H1 (cell line): Measurements from ENCODE around the gene DAPK1. TPM values are rescaled to one million over a fixed set of nuclear protein-coding genes. Genes with fewer than 3 reads are reported as not detected.

Source experiments
- FOSL1 ChIP-seq: IDR thresholded peaks from 2 replicates; pipeline ENCODE4 v1.6.1; 2011; ENCODE audit warnings: mild to moderate bottlenecking, low read depth, low read length, moderate library complexity; ENCODE audit not compliant: insufficient read depth
- SIX5 ChIP-seq: IDR thresholded peaks from 2 replicates; pipeline ENCODE4 v1.6.1; 2011; ENCODE audit warnings: mild to moderate bottlenecking, low read depth, low read length
- SRF ChIP-seq: IDR thresholded peaks from 2 replicates; pipeline ENCODE4 v1.6.1; 2011; ENCODE audit warnings: mild to moderate bottlenecking, low read depth, low read length, moderate library complexity
- polyA plus RNA-seq, 7 experiments: library from polyadenylated mRNA; depleted of rRNA in 3 of 7; stranded (reverse) in 5 of 7; unstranded in 2 of 7; fragments of >200 nt in 5 of 7; fragments of 200-250 nt in 2 of 7; gene quantifications; 1 replicate in 5 of 7; 2 replicates in 1 of 7; 4 replicates in 1 of 7; pipeline versions ENCODE4 v1.2.1 to v1.2.3, GENCODE V29; 2011 to 2013; ENCODE audit warnings: missing spikeins in 2 of 7, mixed read lengths in 2 of 7
- total RNA-seq: library from RNA; stranded (reverse); fragmentation: NEBNext Ultra II Directional; extraction: Animal tissue kit (Norgen Biotek cat#: 25700); gene quantifications from 2 replicates; pipeline ENCODE4 v1.2.1, GENCODE V29; 2021

Gene DAPK1
- total and polyA plus RNA-seq, 2 of the 8 experiments (the other 6 are each of a cell fraction or from before 2014, with no cell fraction given): 62.4 to 131 TPM

- TF ChIP-seq SRF (no peak), SIX5 (no peak), FOSL1 (no peak)
Measured at GRCh38 chr9:87503430-87503829, 5.8 kb downstream of the DAPK1 start (continued).
